T-helper 2 cell (primary cell): Measurements from ENCODE around the gene COL12A1.

Experiments used
- DNase-seq, 5 experiments: peaks; one replicate each; pipeline versions ENCODE4 v3.0.0 to v3.0.0-alpha.2; 2012 to 2022

COL12A1 gene

DNA sequence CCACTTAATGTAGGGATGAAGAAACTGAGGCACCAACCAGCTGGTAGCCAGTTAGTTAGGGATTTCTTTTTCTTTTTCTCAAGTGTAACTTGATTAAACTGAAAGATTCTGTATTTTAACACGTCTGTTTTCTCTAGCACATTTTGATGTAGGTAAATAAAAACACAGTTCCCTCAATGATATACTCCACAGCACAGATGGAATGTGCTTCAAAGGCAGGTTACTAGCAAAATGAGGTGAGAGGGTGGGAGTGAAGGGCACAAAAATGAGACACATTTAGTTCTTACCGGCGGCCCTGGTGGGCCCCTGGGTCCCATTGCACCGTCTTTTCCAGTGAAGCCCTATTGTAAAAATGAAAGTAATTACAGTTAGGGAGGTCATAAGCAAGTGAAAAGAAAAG lies 108.9 kb downstream of the COL12A1 start:
- no peak for DNase-seq

- DNase-seq: no peak
Measured at GRCh38 chr6:75094614-75095200, 111.1 kb downstream of the COL12A1 start.

DNA sequence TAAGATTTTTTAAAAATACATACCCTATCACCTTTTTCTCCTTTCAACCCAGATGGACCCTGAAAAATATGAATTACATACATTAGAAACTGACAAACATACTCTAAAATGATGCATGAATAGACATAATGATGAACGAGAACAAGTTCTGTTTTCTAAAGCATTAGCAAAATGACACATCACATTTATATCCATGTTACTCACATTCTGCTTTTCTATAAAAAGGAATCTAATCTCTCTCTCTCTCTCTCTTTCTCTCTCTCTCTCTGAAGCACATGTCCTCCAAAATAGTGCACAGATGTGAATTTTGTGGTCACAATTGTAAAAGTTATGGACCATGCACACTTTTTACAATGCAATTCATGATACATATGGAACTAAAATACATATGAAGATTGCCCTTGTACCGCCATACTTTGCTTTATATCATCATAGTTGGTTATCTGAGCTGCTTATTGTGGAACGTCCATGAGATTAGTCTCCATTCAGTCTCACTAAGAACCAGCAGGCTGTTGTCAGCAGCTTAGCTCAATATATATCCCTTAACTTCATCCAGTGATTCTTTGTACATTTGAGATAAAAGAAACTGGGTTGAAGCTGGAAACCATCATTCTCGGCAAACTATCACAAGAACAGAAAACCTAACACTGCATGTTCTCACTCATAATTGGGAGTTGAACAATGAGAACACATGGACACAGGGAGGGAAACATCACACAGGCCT lies 114.2 kb downstream of the COL12A1 start:
- no peak for DNase-seq

GRCh38 chr6:75090576-75090975 lies 115.3 kb downstream of the COL12A1 start:
- no peak for DNase-seq

- DNase-seq: no peak
Measured at GRCh38 chr6:75089921-75090320, 115.9 kb downstream of the COL12A1 start.

- DNase-seq: no peak
Measured at GRCh38 chr6:75089151-75089897, 116.5 kb downstream of the COL12A1 start.

DNA sequence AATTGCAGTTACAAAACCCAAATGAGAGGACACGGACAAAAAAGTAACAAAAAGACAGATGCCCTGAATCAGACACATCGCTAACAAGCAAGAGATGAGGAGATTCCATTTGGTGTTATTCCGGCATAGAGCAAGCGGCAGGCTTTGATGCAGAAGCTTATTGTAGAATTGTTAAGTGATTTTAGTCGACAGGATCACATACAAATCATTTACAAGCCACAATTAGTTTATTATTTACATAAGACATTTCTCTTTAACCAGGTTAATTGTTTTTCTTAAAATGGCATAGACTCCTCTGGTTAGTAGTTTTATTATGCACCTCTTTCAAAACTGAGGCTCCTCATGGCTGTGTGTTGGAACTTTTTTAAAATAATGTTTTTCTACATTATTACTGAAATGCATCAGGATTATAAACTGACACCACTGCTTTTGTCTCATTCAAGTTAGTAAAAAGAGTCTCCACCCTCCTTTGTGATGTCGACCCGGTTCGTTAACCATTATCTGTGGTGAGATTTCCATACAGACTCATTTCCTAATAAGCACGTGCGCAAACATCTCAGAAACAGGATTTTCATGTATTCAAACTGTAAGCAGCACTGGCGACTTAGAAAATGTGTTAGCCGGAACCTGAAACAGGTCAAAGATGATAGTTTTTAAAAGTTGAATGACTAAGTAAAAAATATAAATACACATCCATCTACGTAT lies 119.8 kb downstream of the COL12A1 start:
- DNase-seq: no peak

DNA sequence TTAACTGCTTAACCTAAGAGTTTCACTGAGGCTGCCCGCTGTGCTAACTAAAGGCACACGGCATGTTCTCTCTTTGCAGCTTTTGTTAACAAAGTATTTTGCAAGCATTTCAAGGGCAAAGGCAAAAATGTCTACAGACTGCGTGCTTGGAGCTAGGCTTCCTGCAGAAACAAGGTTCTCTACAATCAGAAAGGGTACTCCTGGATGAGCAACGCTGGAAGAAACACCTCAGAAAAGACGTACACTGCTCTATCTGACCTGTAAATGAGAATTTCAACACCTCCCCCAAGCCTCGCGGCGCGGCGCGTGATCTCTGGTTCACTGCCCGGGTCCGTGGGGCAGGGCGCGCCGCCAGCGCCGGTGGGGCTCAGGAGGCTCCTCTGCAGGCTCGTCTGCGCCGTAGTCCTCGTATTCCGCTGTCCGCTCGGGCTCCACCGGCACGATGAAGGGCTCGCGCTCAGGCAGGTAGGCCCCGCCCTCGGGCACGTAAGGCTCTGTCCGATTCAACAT lies 120.9 kb downstream of the COL12A1 start:
- no peak for DNase-seq

- no peak for DNase-seq
Measured at GRCh38 chr6:75084018-75084417, 121.8 kb downstream of the COL12A1 start.

DNA sequence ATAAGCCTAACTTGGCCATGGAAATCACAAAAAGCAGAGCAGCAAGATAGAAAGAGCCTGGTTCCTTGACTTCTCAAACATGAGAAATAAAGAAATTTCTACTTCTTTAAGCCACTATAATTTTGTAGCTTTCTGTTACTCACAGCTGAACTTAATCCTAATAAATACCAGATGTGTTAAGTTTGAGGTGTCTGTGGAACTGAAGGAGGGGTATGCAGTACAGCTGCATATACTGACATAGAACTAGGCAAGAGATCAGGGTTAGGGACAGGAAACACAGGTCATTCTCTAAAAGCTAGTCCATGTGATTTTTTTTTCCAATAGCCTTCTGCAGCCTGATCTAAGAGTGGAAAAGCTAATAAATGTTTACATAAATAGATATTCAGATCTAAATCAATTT lies 123.9 kb downstream of the COL12A1 start:
- no peak for DNase-seq

DNA sequence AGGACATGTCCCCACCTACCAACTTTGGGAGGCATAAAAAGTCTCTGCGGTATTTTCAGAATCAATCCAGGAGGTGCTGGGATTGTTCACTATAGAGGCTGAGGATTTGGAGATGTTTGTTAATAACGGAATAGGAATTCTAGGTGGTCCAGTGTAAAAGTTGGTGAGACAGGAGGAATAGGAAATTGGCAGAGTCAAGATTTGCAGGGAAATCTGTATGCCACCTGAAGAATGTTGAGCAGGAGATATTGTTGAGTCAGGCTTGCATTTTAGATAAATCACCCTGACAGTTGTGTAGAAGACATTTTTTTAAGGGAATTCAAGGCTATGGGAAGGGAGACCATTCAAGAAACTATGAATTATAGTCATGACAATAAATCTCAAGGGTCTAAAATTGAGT lies 124.8 kb downstream of the COL12A1 start:
- DNase-seq: no peak

DNA sequence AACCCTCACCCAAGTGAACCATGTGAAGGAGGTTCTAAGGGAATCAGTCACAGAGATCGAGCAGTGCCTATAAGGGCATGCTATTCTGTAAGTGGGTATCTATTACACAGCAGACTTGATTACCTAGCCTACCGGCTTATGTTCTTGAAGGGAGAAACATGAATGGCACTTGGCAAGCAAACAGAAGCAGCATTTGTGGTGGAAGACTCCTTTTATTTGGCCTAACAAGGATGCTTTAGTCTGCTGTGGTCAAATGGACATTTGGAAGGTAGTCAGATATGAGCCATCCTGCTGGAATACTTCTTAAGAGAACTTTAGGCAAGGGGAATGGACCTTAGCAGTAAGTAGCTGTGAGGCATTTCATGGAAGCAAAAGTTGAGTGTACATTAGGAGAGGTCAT lies 126.3 kb downstream of the COL12A1 start:
- DNase-seq: no peak

GRCh38 chr6:75077701-75078100 lies 128.2 kb downstream of the COL12A1 start:
- DNase-seq: no peak

DNA sequence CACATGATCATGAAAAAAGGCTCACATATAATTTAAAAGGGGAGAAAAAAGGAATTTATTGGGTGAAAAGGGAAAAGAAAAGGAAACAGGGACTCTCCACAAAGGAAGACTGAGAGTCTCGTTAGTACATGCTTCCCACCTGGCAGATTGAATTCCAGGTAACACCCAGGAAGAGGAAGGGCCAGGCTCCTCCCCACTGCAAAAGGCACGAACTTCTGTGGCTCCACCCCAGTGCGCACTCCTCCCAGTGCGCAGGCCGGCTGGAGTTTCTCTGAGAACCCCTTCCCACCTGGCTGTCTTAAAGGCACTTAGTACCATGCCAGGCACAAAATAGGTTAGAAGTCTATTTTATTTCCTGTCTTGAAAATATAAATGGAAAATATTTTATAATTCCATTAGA lies 129.8 kb downstream of the COL12A1 start:
- no peak for DNase-seq

DNA sequence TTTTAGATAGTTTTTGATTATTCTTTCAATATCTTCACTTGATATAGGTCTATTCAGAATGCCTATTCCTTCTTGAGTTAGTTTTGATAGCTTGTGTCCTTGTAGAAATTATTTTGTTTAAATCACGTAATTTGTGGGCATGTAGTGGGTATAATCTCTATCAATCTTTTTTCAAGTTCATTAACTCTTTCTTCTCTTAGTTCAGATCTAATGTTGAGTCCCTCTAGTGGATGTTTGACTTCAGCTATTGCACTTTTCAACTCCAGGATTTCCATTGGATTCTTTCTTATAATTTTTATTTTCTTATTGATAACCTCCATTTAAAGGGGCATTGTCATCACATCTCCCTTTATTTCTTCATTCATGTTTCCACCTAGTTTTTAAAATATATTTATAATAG lies 135.6 kb downstream of the COL12A1 start:
- no peak for DNase-seq

GRCh38 chr6:75065523-75065922 lies 140.3 kb downstream of the COL12A1 start:
- DNase-seq: no peak

DNA sequence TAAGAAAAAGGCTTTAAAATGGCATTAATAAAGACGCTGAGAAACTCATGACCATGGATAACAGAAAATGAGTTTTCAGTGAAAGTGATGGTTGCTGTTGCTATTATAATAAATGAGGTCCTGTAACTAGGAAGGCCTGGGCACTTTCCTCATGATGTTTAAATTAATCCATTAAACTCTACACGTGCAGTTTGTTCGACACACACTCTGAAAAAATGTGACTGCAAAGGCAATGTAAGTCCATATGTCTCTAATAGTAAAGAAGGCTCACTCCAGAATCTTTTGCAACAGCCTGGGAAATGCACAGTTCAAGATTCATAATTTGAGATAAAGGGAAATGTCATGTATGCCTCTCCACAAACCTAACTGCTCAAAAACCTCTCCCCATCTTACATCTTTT lies 153.4 kb downstream of the COL12A1 start:
- DNase-seq: no peak

DNA sequence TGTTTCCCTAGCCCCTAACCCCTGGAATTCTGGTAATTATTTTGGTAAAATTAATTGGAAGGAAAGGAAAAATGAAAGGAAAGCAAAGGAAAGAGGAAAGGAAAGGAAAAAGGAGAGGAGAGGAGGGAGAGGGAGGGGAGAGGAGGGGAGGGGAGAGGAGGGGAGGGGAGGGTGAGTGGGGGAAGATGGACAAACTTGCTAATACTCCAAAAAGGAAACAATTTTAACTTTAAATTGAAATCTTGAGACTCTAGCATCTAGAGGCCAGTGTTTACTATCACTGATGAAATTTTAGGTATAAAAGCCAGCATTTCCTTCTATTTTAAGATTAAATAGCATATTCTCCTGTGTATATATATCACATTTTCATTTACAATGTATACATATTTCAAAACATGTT lies 156.5 kb downstream of the COL12A1 start:
- no peak for DNase-seq

- DNase-seq: no peak
Measured at GRCh38 chr6:75044846-75045245, 161.0 kb downstream of the COL12A1 start.

DNA sequence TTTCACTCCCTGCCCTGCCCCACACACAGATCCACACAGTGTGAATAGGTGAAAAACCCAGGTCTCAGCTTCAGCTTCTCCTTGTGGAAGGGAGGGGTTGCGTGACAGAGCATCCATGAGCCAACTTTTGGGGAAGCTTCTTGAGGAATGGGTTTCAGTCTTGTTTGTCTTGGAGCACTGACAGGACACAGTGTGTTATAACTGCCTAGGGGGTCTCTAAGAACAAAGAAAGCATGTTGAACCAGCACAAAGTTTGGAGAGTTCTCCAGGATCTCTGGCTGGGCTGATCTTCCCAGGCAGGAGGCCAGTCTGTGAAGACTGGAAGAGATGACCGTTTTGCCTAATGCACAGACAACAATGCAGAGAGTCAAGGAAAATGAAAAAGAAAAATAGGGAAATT lies 164.5 kb downstream of the COL12A1 start:
- DNase-seq: no peak
